Measurements from ENCODE around the gene MEX3D.

GRCh38 chr19:1587872-1588271 lies 19.7 kb upstream of the MEX3D start:
- TF ChIP-seq, protein P1, sequence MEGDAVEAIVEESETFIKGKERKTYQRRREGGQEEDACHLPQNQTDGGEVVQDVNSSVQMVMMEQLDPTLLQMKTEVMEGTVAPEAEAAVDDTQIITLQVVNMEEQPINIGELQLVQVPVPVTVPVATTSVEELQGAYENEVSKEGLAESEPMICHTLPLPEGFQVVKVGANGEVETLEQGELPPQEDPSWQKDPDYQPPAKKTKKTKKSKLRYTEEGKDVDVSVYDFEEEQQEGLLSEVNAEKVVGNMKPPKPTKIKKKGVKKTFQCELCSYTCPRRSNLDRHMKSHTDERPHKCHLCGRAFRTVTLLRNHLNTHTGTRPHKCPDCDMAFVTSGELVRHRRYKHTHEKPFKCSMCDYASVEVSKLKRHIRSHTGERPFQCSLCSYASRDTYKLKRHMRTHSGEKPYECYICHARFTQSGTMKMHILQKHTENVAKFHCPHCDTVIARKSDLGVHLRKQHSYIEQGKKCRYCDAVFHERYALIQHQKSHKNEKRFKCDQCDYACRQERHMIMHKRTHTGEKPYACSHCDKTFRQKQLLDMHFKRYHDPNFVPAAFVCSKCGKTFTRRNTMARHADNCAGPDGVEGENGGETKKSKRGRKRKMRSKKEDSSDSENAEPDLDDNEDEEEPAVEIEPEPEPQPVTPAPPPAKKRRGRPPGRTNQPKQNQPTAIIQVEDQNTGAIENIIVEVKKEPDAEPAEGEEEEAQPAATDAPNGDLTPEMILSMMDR (IDR thresholded peaks at IDR 0.05) = no peak
- TF ChIP-seq POLR2A (IDR thresholded peaks at IDR 0.05) (no peak), EP300 (IDR thresholded peaks at IDR 0.05; ENCODE audit: low read depth) (no peak), POLR2AphosphoS5 (IDR thresholded peaks at IDR 0.05) (no peak)
